ENCODE data around the gene MARCHF9.

Gene MARCHF9

GRCh38 chr12:57800965-57801364 lies 46.1 kb downstream of the MARCHF9 start:
- Mint-ChIP-seq H3K9me3 (no peaks in the 10 kb centered on the region), H3K27ac (no peak overlapping the region), H3K4me1 (no peaks in the 10 kb centered on the region), H3K4me3 (no peak overlapping the region), H3K36me3 (ENCODE audit: low read depth) (peaks cover 38% of the 10 kb centered on the region), H3K27me3 (ENCODE audit: low read depth, poor library complexity) (no peaks in the 10 kb centered on the region)
- TF ChIP-seq, protein P1, sequence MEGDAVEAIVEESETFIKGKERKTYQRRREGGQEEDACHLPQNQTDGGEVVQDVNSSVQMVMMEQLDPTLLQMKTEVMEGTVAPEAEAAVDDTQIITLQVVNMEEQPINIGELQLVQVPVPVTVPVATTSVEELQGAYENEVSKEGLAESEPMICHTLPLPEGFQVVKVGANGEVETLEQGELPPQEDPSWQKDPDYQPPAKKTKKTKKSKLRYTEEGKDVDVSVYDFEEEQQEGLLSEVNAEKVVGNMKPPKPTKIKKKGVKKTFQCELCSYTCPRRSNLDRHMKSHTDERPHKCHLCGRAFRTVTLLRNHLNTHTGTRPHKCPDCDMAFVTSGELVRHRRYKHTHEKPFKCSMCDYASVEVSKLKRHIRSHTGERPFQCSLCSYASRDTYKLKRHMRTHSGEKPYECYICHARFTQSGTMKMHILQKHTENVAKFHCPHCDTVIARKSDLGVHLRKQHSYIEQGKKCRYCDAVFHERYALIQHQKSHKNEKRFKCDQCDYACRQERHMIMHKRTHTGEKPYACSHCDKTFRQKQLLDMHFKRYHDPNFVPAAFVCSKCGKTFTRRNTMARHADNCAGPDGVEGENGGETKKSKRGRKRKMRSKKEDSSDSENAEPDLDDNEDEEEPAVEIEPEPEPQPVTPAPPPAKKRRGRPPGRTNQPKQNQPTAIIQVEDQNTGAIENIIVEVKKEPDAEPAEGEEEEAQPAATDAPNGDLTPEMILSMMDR (IDR thresholded peaks at IDR 0.05) = no peak
- DNase-seq = no peak

DNA sequence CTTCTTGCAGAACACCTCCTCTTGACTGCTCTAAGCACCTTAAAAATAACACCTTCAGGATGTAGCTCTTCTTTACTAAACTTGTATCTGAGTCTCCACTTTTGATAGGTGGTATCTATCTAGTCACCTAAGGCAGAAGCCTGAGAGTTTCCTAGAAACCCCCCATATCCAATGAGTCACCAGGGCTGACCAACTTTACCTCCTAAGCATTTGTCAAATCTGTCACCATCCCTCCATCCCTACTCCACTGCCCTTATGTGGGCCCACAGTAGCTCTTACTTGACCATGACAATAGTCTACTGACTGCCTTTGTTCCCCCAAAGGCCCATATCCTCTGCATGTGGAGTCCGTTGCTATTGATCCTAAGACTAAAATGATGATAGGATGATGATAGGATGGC lies 47.7 kb downstream of the MARCHF9 start:
- no peak for DNase-seq
- peaks cover 3% of the 10 kb centered on the region for H3K27me3 Mint-ChIP-seq (ENCODE audit: low read depth, poor library complexity)

GRCh38 chr12:57803319-57803893 lies 48.5 kb downstream of the MARCHF9 start:
- Mint-ChIP-seq H3K4me1 (no peaks in the 10 kb centered on the region), H3K36me3 (ENCODE audit: low read depth) (peaks cover 31% of the 10 kb centered on the region), H3K27me3 (ENCODE audit: low read depth, poor library complexity) (peaks cover 3% of the 10 kb centered on the region), H3K27ac (no peak overlapping the region), H3K4me3 (no peak overlapping the region), H3K9me3 (no peaks in the 10 kb centered on the region)
- DNase-seq = peak; percentile 59
- TF ChIP-seq, protein P1 (IDR thresholded peaks at IDR 0.05) = peak; percentile 70

More for the DNA sequence above, 47.7 kb downstream of the MARCHF9 start:
- TF ChIP-seq, protein P1 (IDR thresholded peaks at IDR 0.05) = no peak
- Mint-ChIP-seq H3K27ac (no peak overlapping the region), H3K4me3 (no peak overlapping the region), H3K4me1 (no peaks in the 10 kb centered on the region), H3K36me3 (ENCODE audit: low read depth) (peaks cover 34% of the 10 kb centered on the region), H3K9me3 (no peaks in the 10 kb centered on the region)

- Mint-ChIP-seq H3K27me3 (ENCODE audit: low read depth, poor library complexity) (peaks cover 3% of the 10 kb centered on the region), H3K9me3 (no peaks in the 10 kb centered on the region), H3K27ac (no peak overlapping the region), H3K4me3 (no peak overlapping the region), H3K36me3 (ENCODE audit: low read depth) (peaks cover 36% of the 10 kb centered on the region), H3K4me1 (no peaks in the 10 kb centered on the region)
- TF ChIP-seq, protein P1 (IDR thresholded peaks at IDR 0.05) = no peak
- DNase-seq = no peak
Observed at GRCh38 chr12:57806677-57807076, 51.8 kb downstream of the MARCHF9 start.

GRCh38 chr12:57807285-57807684 lies 52.4 kb downstream of the MARCHF9 start:
- TF ChIP-seq, protein P1 (IDR thresholded peaks at IDR 0.05) = no peak
- Mint-ChIP-seq H3K4me1 (no peaks in the 10 kb centered on the region), H3K36me3 (ENCODE audit: low read depth) (peaks cover 36% of the 10 kb centered on the region), H3K4me3 (no peak overlapping the region), H3K27ac (no peak overlapping the region), H3K27me3 (ENCODE audit: low read depth, poor library complexity) (peaks cover 3% of the 10 kb centered on the region), H3K9me3 (no peaks in the 10 kb centered on the region)
- DNase-seq = no peak

- H3K4me3 Mint-ChIP-seq = no peak overlapping the region
- no peak overlapping the region for H3K27ac Mint-ChIP-seq
- H3K36me3 Mint-ChIP-seq (ENCODE audit: low read depth) = peaks cover 36% of the 10 kb centered on the region
- no peak for DNase-seq
- no peaks in the 10 kb centered on the region for H3K9me3 Mint-ChIP-seq
- H3K27me3 Mint-ChIP-seq (ENCODE audit: low read depth, poor library complexity) = peaks cover 3% of the 10 kb centered on the region
- H3K4me1 Mint-ChIP-seq = no peaks in the 10 kb centered on the region
- TF ChIP-seq, protein P1 (IDR thresholded peaks at IDR 0.05) = no peak
Observed at GRCh38 chr12:57808351-57808750, 53.4 kb downstream of the MARCHF9 start.

Data from nephron progenitor cell (in vitro differentiated cells).